Nucleus accumbens (tissue), 56 donors: Measurements from ENCODE around the gene GAS2L3.
"Not testable (repeated sequence)": the region's sequence is repeated elsewhere in the genome, so short reads cannot be mapped to it uniquely, and the experiment has no call there.

Experiments
- DNase-seq, 56 donors: peaks; one replicate each; lab custom pipeline; 2025; lab: John Stamatoyannopoulos, UW

The GAS2L3 gene

GRCh38 chr12:100573292-100574186, at the start of gene GAS2L3:
GAS2L3 (plus strand) TSS chr12:100573684; CDS start chr12:100594905, 21,221 bp downstream.
- DNase-seq: peak in 55 of 56 donors; percentile 16 to 85 (median 63)

- DNase-seq: no peak
Observed at GRCh38 chr12:100528034-100528433, 45.5 kb upstream of the GAS2L3 start.

GRCh38 chr12:100528471-100529127, 44.9 kb upstream of the GAS2L3 start:
- DNase-seq: no peak

- DNase-seq: no peak
Observed at GRCh38 chr12:100529756-100530350, 43.6 kb upstream of the GAS2L3 start.

- no peak for DNase-seq
Observed at GRCh38 chr12:100533376-100533775, 40.1 kb upstream of the GAS2L3 start.

- no peak for DNase-seq
Observed at GRCh38 chr12:100534625-100535227, 38.8 kb upstream of the GAS2L3 start.

- DNase-seq: no peak
Observed at GRCh38 chr12:100539202-100539601, 34.3 kb upstream of the GAS2L3 start.

- no peak for DNase-seq
Observed at GRCh38 chr12:100544165-100544564, 29.3 kb upstream of the GAS2L3 start.

- DNase-seq: no peak
Observed at GRCh38 chr12:100545092-100545491, 28.4 kb upstream of the GAS2L3 start.

- DNase-seq: no peak
Observed at GRCh38 chr12:100553936-100554335, 19.5 kb upstream of the GAS2L3 start.

- peak in 7 of 56 donors; percentile 2 to 35 (median 21) for DNase-seq
Observed at GRCh38 chr12:100554608-100555077, 18.8 kb upstream of the GAS2L3 start.

GRCh38 chr12:100555722-100556121, 17.8 kb upstream of the GAS2L3 start:
- DNase-seq: no peak

GRCh38 chr12:100557357-100557756, 16.1 kb upstream of the GAS2L3 start:
- DNase-seq: no peak

GRCh38 chr12:100559261-100559660, 14.2 kb upstream of the GAS2L3 start:
- not testable (repeated sequence) for DNase-seq

- no peak for DNase-seq
Observed at GRCh38 chr12:100564090-100564489, 9.4 kb upstream of the GAS2L3 start.

- DNase-seq: no peak
Observed at GRCh38 chr12:100564905-100565467, 8.5 kb upstream of the GAS2L3 start.

GRCh38 chr12:100565987-100566545, 7.4 kb upstream of the GAS2L3 start:
- DNase-seq: no peak

GRCh38 chr12:100566887-100567637, 6.4 kb upstream of the GAS2L3 start:
- DNase-seq: peak in 20 of 56 donors; percentile 2 to 47 (median 4)

- DNase-seq: no peak
Observed at GRCh38 chr12:100567945-100568344, 5.5 kb upstream of the GAS2L3 start.
